Raji (cell line): ENCODE results near the gene INPP4A.

Source experiments
- POLR2A ChIP-seq: IDR thresholded peaks from 2 replicates; pipeline ENCODE4 v1.6.1; 2011; ENCODE audit warnings: low read depth, low read length, control low read depth; ENCODE audit not compliant: insufficient read depth

The INPP4A gene

GRCh38 chr2:98444436-98445176 is at the start of gene INPP4A:
INPP4A (plus strand) TSS chr2:98444858; CDS start chr2:98520049, 75,191 bp downstream.
- TF ChIP-seq POLR2A: peak; percentile 73

- no peak for TF ChIP-seq POLR2A
These were observed 48.7 kb upstream of the INPP4A start for GRCh38 chr2:98395977-98396376.

GRCh38 chr2:98396745-98397355 is 47.8 kb upstream of the INPP4A start:
- TF ChIP-seq POLR2A: no peak

- no peak for TF ChIP-seq POLR2A
These were observed 45.5 kb upstream of the INPP4A start for GRCh38 chr2:98399140-98399539.

- TF ChIP-seq POLR2A: no peak
These were observed 40.8 kb upstream of the INPP4A start for GRCh38 chr2:98403878-98404277.

- no peak for TF ChIP-seq POLR2A
These were observed 40.0 kb upstream of the INPP4A start for GRCh38 chr2:98404556-98405250.

GRCh38 chr2:98405301-98405700 is 39.4 kb upstream of the INPP4A start:
- TF ChIP-seq POLR2A: no peak

- TF ChIP-seq POLR2A: no peak
These were observed 36.5 kb upstream of the INPP4A start for GRCh38 chr2:98408155-98408554.

- no peak for TF ChIP-seq POLR2A
These were observed 31.8 kb upstream of the INPP4A start for GRCh38 chr2:98412751-98413458.

GRCh38 chr2:98416383-98417159 is 28.1 kb upstream of the INPP4A start:
- TF ChIP-seq POLR2A: no peak

- no peak for TF ChIP-seq POLR2A
These were observed 25.1 kb upstream of the INPP4A start for GRCh38 chr2:98419544-98419943.

- no peak for TF ChIP-seq POLR2A
These were observed 24.5 kb upstream of the INPP4A start for GRCh38 chr2:98419977-98420725.

- TF ChIP-seq POLR2A: no peak
These were observed 22.2 kb upstream of the INPP4A start for GRCh38 chr2:98422449-98422848.

GRCh38 chr2:98426771-98427170 is 17.9 kb upstream of the INPP4A start:
- no peak for TF ChIP-seq POLR2A
